Measurements from ENCODE around the gene ADAMTSL5.

DNA sequence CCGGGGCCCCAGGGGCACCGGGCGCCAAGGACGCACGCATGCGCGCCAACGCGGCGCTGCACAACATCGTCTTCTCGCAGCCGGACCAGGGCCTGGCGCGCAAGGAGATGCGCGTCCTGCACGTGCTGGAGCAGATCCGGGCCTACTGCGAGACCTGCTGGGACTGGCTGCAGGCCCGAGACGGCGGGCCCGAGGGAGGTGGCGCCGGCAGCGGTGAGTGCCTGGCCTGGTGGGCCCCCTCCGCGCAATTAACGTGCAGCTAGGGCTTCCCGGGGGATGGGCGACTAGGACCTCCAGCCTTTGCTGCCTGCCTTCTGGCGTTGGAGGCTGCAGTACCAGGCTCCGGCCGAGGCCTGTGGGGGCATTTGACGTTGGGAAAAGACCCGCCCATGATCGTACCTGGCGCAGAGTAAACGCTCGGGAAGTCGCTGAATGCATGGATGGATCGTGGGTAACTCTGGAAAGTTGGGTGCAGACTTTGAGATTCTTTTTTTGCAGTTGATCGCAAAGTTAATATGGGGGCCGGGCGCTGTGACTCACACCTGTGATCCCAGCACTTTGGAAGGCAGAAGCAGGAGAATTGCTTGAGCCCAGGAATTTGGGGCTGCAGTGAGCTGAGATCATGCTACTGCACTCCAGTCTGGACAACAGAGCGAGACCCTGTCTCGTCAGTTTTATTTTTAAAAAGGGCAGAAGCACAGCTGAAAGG is 55.6 kb downstream of the ADAMTSL5 start:
- TF ChIP-seq POLR2A (IDR thresholded peaks at IDR 0.05; ENCODE audit: low read length) (no peak), GATA1 (IDR thresholded peaks at IDR 0.05; ENCODE audit: low read depth, low read length) (no peak)
